GM23338 (cell line): Measurements from ENCODE around the gene TRMT61A. TPM values are rescaled to one million over a fixed set of nuclear protein-coding genes. Genes with fewer than 3 reads are reported as not detected.
A peak's percentile ranks its signal among the peaks of the same experiment; 100 is the strongest.

Source experiments
- ATAC-seq: fragments of 200-7000 bp; cut with Tn5 transposase; 3 replicates; pipeline ENCODE4 v1.9.1; 2020
- DNase-seq: peaks from one replicate; pipeline ENCODE4 v3.0.0-alpha.2; 2015; ENCODE audit warnings: low spot score
- H2AFZ ChIP-seq: fragments of 200-600 bp; sonication (generic); 2 replicates; pipeline ENCODE4 v1.8.0; 2016; ENCODE audit warnings: antibody characterized with exemption, mild to moderate bottlenecking, moderate library complexity
- H3F3A ChIP-seq: fragments of 200-600 bp; sonication (generic); replicated peaks from 2 replicates; pipeline ENCODE4 v1.8.0; 2017; ENCODE audit warnings: antibody characterized with exemption, mixed run types, low read depth
- H3K27ac ChIP-seq: fragments of 200-600 bp; sonication (generic); 2 replicates; pipeline ENCODE4 v1.6.1; 2016; ENCODE audit warnings: low read depth
- H3K27me3 ChIP-seq: fragments of 200-600 bp; sonication (generic); 2 replicates; pipeline ENCODE4 v1.8.0; 2016; ENCODE audit warnings: mild to moderate bottlenecking, mixed run types, moderate library complexity; ENCODE audit not compliant: insufficient read depth
- H3K36me3 ChIP-seq: fragments of 200-600 bp; sonication (generic); 2 replicates; pipeline ENCODE4 v1.8.0; 2016; ENCODE audit warnings: mild to moderate bottlenecking; ENCODE audit not compliant: insufficient read depth
- H3K4me1 ChIP-seq: fragments of 200-600 bp; sonication (generic); 2 replicates; pipeline ENCODE4 v1.8.0; 2016; ENCODE audit warnings: mild to moderate bottlenecking, moderate library complexity; ENCODE audit not compliant: insufficient read depth
- H3K4me2 ChIP-seq: fragments of 200-600 bp; sonication (generic); 2 replicates; pipeline ENCODE4 v1.7.1; 2017; ENCODE audit warnings: mixed run types
- H3K4me3 ChIP-seq: fragments of 200-600 bp; sonication (generic); 2 replicates; pipeline ENCODE4 v1.6.1; 2016; ENCODE audit warnings: mixed run types
- H3K79me2 ChIP-seq: fragments of 200-600 bp; sonication (generic); replicated peaks from 2 replicates; pipeline ENCODE4 v1.8.0; 2017; ENCODE audit warnings: mild to moderate bottlenecking; ENCODE audit not compliant: insufficient read depth
- H3K9me2 ChIP-seq: fragments of 200-600 bp; sonication (generic); 2 replicates; pipeline ENCODE4 v1.8.0; 2017; ENCODE audit not compliant: insufficient read depth
- H4K20me1 ChIP-seq: fragments of 200-600 bp; sonication (generic); replicated peaks from 2 replicates; pipeline ENCODE4 v1.8.0; 2017; ENCODE audit warnings: mild to moderate bottlenecking; ENCODE audit not compliant: insufficient read depth
- H3K27ac Mint-ChIP-seq: 2 replicates; pipeline ENCODE4 v1.8.0; 2020; ENCODE audit warnings: inconsistent platforms, mild to moderate bottlenecking, moderate library complexity, mixed read lengths
- H3K27me3 Mint-ChIP-seq: 3 replicates; pipeline ENCODE4 v1.8.0; 2022; ENCODE audit warnings: low read depth, mild to moderate bottlenecking, moderate library complexity, mixed read lengths, inconsistent platforms; ENCODE audit not compliant: insufficient read depth, poor library complexity
- H3K36me3 Mint-ChIP-seq: 3 replicates; pipeline ENCODE4 v1.8.0; 2021; ENCODE audit warnings: low read depth, mild to moderate bottlenecking, inconsistent platforms, moderate library complexity, mixed read lengths
- H3K4me1 Mint-ChIP-seq: 3 replicates; pipeline ENCODE4 v1.8.0; 2020; ENCODE audit warnings: mild to moderate bottlenecking, inconsistent platforms, mixed read lengths
- H3K4me3 Mint-ChIP-seq: 3 replicates; pipeline ENCODE4 v1.8.0; 2021; ENCODE audit warnings: moderate library complexity, mild to moderate bottlenecking, inconsistent platforms, mixed read lengths
- H3K9me3 Mint-ChIP-seq: 3 replicates; pipeline ENCODE4 v1.8.0; 2020; ENCODE audit warnings: moderate library complexity, mild to moderate bottlenecking, inconsistent platforms, mixed read lengths
- CREB1 ChIP-seq: fragments of 250-450 bp; sonication (Bioruptor Pico); IDR thresholded peaks from 2 replicates; pipeline ENCODE4 v1.5.0; 2020; ENCODE audit warnings: low read depth, mild to moderate bottlenecking, moderate library complexity
- EZH2 ChIP-seq: fragments of 200-600 bp; sonication (generic); IDR thresholded peaks from one replicate; pipeline ENCODE4 v1.8.0; 2017; ENCODE audit warnings: antibody characterized with exemption, mild to moderate bottlenecking, low read depth; ENCODE audit not compliant: unreplicated experiment
- JUNB ChIP-seq: IDR thresholded peaks from one replicate; pipeline ENCODE4 v1.6.1; 2016; ENCODE audit warnings: antibody characterized with exemption; ENCODE audit not compliant: unreplicated experiment
- POLR2AphosphoS5 ChIP-seq: IDR thresholded peaks from 2 replicates; pipeline ENCODE4 v1.6.1; 2016; ENCODE audit warnings: antibody characterized with exemption, low read depth
- STAT1 ChIP-seq: IDR thresholded peaks from one replicate; pipeline ENCODE4 v1.6.1; 2016; ENCODE audit warnings: antibody characterized with exemption; ENCODE audit not compliant: unreplicated experiment
- ZNF114 ChIP-seq: fragments of 250-450 bp; sonication (Bioruptor Pico); IDR thresholded peaks from 2 replicates; pipeline ENCODE4 v1.5.0; 2020; ENCODE audit warnings: mild to moderate bottlenecking, moderate library complexity
- ZNF331 ChIP-seq: fragments of 250-450 bp; sonication (Bioruptor Pico); IDR thresholded peaks from 2 replicates; pipeline ENCODE4 v1.5.0; 2020; ENCODE audit warnings: low read depth, mild to moderate bottlenecking, moderate library complexity
- polyA plus RNA-seq: library from polyadenylated mRNA; unstranded; fragments of >200 nt; fragmentation: Nextera tagmentation; extraction: Ambion mirVana; gene quantifications from 2 replicates; pipeline ENCODE4 v1.2.1, GENCODE V29; 2016
- total RNA-seq: library from RNA; depleted of rRNA; stranded (reverse); fragments of >200 nt; shearing (Covaris generic); gene quantifications from 2 replicates; pipeline ENCODE4 v1.2.3, GENCODE V29; 2014
- TF ChIP-seq, protein P1 (sequence below): fragments of 250-450 bp; sonication (Bioruptor Pico); IDR thresholded peaks from 2 replicates; pipeline ENCODE4 v1.5.0; 2020; ENCODE audit warnings: mild to moderate bottlenecking, moderate library complexity
- TF ChIP-seq, protein P2 (sequence below), 2 experiments: fragments of 200-600 bp in 1 of 2; sonication (generic) in 1 of 2; conservative IDR thresholded peaks; 2 replicates each; pipeline versions ENCODE4 v1.5.1 to v1.6.1; 2016 to 2017; ENCODE audit warnings: antibody characterized with exemption in 2 of 2, low read depth in 2 of 2, mild to moderate bottlenecking in 2 of 2, moderate library complexity in 1 of 2
- TF ChIP-seq, protein P3 (sequence below): IDR thresholded peaks from one replicate; pipeline ENCODE4 v1.6.1; 2018; ENCODE audit warnings: antibody characterized with exemption; ENCODE audit not compliant: unreplicated experiment
- TF ChIP-seq, protein P4 (sequence below): IDR thresholded peaks from 2 replicates; pipeline ENCODE4 v1.6.1; 2016; ENCODE audit warnings: antibody characterized with exemption

Gene TRMT61A
- total and polyA plus RNA-seq, 2 experiments from 2014 or later = 13.4 to 28.2 TPM

DNA sequence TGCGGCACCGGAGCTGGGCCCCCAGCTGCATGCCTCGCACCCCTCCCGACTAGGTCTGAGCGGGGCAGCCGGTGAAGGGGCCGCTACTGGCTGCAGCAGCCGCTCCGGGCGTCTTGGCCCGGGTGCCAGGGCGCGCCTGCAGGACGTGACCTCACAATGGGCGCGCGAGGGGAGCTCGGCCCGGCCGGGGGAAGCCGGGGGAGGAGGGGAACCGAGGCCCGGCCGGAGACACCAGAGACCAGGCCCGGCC is 33.1 kb downstream of the TRMT61A start (continued):
- TF ChIP-seq, protein P1, sequence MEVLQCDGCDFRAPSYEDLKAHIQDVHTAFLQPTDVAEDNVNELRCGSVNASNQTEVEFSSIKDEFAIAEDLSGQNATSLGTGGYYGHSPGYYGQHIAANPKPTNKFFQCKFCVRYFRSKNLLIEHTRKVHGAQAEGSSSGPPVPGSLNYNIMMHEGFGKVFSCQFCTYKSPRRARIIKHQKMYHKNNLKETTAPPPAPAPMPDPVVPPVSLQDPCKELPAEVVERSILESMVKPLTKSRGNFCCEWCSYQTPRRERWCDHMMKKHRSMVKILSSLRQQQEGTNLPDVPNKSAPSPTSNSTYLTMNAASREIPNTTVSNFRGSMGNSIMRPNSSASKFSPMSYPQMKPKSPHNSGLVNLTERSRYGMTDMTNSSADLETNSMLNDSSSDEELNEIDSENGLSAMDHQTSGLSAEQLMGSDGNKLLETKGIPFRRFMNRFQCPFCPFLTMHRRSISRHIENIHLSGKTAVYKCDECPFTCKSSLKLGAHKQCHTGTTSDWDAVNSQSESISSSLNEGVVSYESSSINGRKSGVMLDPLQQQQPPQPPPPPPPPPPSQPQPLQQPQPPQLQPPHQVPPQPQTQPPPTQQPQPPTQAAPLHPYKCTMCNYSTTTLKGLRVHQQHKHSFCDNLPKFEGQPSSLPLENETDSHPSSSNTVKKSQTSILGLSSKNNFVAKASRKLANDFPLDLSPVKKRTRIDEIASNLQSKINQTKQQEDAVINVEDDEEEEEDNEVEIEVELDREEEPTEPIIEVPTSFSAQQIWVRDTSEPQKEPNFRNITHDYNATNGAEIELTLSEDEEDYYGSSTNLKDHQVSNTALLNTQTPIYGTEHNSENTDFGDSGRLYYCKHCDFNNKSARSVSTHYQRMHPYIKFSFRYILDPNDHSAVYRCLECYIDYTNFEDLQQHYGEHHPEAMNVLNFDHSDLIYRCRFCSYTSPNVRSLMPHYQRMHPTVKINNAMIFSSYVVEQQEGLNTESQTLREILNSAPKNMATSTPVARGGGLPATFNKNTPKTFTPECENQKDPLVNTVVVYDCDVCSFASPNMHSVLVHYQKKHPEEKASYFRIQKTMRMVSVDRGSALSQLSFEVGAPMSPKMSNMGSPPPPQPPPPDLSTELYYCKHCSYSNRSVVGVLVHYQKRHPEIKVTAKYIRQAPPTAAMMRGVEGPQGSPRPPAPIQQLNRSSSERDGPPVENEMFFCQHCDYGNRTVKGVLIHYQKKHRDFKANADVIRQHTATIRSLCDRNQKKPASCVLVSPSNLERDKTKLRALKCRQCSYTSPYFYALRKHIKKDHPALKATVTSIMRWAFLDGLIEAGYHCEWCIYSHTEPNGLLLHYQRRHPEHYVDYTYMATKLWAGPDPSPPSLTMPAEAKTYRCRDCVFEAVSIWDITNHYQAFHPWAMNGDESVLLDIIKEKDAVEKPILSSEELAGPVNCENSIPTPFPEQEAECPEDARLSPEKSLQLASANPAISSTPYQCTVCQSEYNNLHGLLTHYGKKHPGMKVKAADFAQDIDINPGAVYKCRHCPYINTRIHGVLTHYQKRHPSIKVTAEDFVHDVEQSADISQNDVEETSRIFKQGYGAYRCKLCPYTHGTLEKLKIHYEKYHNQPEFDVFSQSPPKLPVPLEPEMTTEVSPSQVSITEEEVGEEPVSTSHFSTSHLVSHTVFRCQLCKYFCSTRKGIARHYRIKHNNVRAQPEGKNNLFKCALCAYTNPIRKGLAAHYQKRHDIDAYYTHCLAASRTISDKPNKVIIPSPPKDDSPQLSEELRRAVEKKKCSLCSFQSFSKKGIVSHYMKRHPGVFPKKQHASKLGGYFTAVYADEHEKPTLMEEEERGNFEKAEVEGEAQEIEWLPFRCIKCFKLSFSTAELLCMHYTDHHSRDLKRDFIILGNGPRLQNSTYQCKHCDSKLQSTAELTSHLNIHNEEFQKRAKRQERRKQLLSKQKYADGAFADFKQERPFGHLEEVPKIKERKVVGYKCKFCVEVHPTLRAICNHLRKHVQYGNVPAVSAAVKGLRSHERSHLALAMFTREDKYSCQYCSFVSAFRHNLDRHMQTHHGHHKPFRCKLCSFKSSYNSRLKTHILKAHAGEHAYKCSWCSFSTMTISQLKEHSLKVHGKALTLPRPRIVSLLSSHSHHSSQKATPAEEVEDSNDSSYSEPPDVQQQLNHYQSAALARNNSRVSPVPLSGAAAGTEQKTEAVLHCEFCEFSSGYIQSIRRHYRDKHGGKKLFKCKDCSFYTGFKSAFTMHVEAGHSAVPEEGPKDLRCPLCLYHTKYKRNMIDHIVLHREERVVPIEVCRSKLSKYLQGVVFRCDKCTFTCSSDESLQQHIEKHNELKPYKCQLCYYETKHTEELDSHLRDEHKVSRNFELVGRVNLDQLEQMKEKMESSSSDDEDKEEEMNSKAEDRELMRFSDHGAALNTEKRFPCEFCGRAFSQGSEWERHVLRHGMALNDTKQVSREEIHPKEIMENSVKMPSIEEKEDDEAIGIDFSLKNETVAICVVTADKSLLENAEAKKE (CRISPR knock-in tag) = no peak
- no peak for TF ChIP-seq JUNB
- TF ChIP-seq, protein P2, sequence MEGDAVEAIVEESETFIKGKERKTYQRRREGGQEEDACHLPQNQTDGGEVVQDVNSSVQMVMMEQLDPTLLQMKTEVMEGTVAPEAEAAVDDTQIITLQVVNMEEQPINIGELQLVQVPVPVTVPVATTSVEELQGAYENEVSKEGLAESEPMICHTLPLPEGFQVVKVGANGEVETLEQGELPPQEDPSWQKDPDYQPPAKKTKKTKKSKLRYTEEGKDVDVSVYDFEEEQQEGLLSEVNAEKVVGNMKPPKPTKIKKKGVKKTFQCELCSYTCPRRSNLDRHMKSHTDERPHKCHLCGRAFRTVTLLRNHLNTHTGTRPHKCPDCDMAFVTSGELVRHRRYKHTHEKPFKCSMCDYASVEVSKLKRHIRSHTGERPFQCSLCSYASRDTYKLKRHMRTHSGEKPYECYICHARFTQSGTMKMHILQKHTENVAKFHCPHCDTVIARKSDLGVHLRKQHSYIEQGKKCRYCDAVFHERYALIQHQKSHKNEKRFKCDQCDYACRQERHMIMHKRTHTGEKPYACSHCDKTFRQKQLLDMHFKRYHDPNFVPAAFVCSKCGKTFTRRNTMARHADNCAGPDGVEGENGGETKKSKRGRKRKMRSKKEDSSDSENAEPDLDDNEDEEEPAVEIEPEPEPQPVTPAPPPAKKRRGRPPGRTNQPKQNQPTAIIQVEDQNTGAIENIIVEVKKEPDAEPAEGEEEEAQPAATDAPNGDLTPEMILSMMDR (conservative IDR thresholded peaks at IDR 0.05; ENCODE audit: low read depth in 2 of 2) = no peak
- no peak for TF ChIP-seq STAT1
- no peak for TF ChIP-seq EZH2
- TF ChIP-seq POLR2AphosphoS5 = no peak
- no peak for TF ChIP-seq ZNF114 (CRISPR knock-in tag)

DNA sequence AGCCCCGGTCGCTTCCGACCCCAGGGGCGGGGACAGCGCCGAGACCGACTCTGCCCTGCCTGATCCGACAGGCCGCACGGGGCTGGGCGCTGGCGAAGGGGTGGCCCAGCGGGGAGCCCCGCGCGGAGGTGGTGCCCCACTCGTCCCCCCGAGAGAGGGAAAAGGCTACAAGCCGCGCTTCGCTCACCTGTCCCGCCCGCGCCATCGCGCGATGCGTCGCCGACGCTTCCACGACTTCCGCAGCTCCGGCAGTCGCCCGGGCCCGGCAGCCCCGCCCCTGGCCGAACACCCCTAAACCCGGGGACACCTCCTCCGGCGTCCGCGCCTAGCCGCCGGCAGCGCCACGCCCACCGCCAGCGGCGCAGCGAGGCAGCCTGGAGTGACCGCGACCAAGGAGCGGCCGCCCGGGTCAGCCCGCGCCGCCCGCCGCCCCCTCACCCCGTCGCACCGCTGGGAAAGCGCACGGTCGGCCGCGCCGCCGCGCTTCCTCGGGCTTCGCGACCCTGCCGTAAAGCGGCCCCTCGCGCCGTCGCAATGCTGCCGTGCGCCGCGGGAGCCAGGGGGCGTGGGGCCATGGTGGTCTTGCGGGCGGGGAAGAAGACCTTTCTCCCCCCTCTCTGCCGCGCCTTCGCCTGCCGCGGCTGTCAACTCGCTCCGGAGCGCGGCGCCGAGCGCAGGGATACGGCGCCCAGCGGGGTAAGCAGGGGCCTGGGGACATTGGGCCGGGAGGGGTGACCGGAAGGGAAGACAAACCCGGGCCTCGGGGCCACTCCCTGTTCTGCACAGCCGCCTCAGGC is 33.6 kb downstream of the TRMT61A start, which contains the start of the genes BAG5 and COA8:
TSS of gene BAG5 (minus strand) at position 229 of the 797 bp plus-strand sequence. CDS start 1,493 bp downstream, outside the sequence.
TSS of gene COA8 (plus strand) at position 532 of the 797 bp plus-strand sequence. CDS start at position 574, 42 bp downstream.
- H4K20me1 ChIP-seq = peaks cover 34% of the 10 kb centered on the region
- ATAC-seq (peak; percentile 71), DNase-seq (peak; percentile 94)
- peaks cover 7% of the 10 kb centered on the region for H3K27me3 Mint-ChIP-seq
- H2AFZ ChIP-seq = peak within 1 kb of the TSS; percentile 74
- peaks cover 32% of the 10 kb centered on the region for H3F3A ChIP-seq
- peaks cover 16% of the 10 kb centered on the region for H3K4me1 ChIP-seq
- H3K4me3 Mint-ChIP-seq = peak within 1 kb of the TSS; percentile 90
- H3K79me2 ChIP-seq = peaks cover 92% of the 10 kb centered on the region
- peak within 1 kb of the TSS; percentile 91 for H3K27ac ChIP-seq
- peaks cover 27% of the 10 kb centered on the region for H3K4me1 Mint-ChIP-seq
- peaks cover 37% of the 10 kb centered on the region for H3K36me3 Mint-ChIP-seq
- H3K4me3 ChIP-seq = peak within 1 kb of the TSS; percentile 100
- H3K27ac Mint-ChIP-seq = peak within 1 kb of the TSS; percentile 95
- no peaks in the 10 kb centered on the region for H3K27me3 ChIP-seq
- no peaks in the 10 kb centered on the region; the same call in 2 of the 3 replicates for H3K9me3 Mint-ChIP-seq
- H3K36me3 ChIP-seq = peaks cover 15% of the 10 kb centered on the region; the same call in 1 of the 2 replicates
- no peaks in the 10 kb centered on the region for H3K9me2 ChIP-seq
- H3K4me2 ChIP-seq = peak within 1 kb of the TSS; percentile 99
- TF ChIP-seq ZNF331 (CRISPR knock-in tag) = no peak
- peak; percentile 58 for TF ChIP-seq POLR2AphosphoS5
- TF ChIP-seq ZNF114 (CRISPR knock-in tag) = no peak
- TF ChIP-seq STAT1 = no peak
- no peak for TF ChIP-seq JUNB
- TF ChIP-seq, protein P3, sequence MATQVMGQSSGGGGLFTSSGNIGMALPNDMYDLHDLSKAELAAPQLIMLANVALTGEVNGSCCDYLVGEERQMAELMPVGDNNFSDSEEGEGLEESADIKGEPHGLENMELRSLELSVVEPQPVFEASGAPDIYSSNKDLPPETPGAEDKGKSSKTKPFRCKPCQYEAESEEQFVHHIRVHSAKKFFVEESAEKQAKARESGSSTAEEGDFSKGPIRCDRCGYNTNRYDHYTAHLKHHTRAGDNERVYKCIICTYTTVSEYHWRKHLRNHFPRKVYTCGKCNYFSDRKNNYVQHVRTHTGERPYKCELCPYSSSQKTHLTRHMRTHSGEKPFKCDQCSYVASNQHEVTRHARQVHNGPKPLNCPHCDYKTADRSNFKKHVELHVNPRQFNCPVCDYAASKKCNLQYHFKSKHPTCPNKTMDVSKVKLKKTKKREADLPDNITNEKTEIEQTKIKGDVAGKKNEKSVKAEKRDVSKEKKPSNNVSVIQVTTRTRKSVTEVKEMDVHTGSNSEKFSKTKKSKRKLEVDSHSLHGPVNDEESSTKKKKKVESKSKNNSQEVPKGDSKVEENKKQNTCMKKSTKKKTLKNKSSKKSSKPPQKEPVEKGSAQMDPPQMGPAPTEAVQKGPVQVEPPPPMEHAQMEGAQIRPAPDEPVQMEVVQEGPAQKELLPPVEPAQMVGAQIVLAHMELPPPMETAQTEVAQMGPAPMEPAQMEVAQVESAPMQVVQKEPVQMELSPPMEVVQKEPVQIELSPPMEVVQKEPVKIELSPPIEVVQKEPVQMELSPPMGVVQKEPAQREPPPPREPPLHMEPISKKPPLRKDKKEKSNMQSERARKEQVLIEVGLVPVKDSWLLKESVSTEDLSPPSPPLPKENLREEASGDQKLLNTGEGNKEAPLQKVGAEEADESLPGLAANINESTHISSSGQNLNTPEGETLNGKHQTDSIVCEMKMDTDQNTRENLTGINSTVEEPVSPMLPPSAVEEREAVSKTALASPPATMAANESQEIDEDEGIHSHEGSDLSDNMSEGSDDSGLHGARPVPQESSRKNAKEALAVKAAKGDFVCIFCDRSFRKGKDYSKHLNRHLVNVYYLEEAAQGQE = no peak
- TF ChIP-seq, protein P4, sequence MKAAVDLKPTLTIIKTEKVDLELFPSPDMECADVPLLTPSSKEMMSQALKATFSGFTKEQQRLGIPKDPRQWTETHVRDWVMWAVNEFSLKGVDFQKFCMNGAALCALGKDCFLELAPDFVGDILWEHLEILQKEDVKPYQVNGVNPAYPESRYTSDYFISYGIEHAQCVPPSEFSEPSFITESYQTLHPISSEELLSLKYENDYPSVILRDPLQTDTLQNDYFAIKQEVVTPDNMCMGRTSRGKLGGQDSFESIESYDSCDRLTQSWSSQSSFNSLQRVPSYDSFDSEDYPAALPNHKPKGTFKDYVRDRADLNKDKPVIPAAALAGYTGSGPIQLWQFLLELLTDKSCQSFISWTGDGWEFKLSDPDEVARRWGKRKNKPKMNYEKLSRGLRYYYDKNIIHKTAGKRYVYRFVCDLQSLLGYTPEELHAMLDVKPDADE = peak; percentile 67
- no peak for TF ChIP-seq CREB1 (CRISPR knock-in tag)
- TF ChIP-seq EZH2 = no peak
